Right cardiac atrium (tissue), 5 donors: ENCODE measurements around the gene TRAPPC2L. TPM values are rescaled to one million over a fixed set of nuclear protein-coding genes. Genes with fewer than 3 reads are reported as not detected.
"Not testable (repeated sequence)": the region's sequence is repeated elsewhere in the genome, so short reads cannot be mapped to it uniquely, and the experiment has no call there.

Experiments used
- ATAC-seq, 2 donors: fragments of 200-7000 bp; cut with Tn5 transposase; one replicate each; pipeline versions ENCODE4 v1.8.0 to v1.9.1; 2020; ENCODE audit warnings: moderate library complexity in 2 of 2, mild to moderate bottlenecking in 1 of 2
- DNase-seq, 3 donors: peaks; one replicate each; pipeline ENCODE4 v3.0.0-alpha.2; 2020
- H3K27ac ChIP-seq: one replicate; pipeline ENCODE4 v1.5.1; 2013; ENCODE audit warnings: mild to moderate bottlenecking, low read length, control low read depth, moderate library complexity
- H3K27me3 ChIP-seq: one replicate; pipeline ENCODE4 v1.6.1; 2013; ENCODE audit not compliant: control insufficient read depth, insufficient read depth
- H3K4me1 ChIP-seq: one replicate; pipeline ENCODE4 v1.6.1; 2013; ENCODE audit warnings: low read length; ENCODE audit not compliant: control insufficient read depth, insufficient read depth
- H3K4me3 ChIP-seq: one replicate; pipeline ENCODE4 v1.5.1; 2013; ENCODE audit warnings: low read length, control low read depth
- H3K9me3 ChIP-seq: one replicate; pipeline ENCODE4 v1.6.1; 2013; ENCODE audit warnings: low read length; ENCODE audit not compliant: control insufficient read depth
- WGBS: extraction: QIAGEN DNeasy Blood & Tissue Kit; methylation state at CpG from one replicate; pipeline ENCODE4 v1.1.7; 2013; 5-methylcytosine and 5-hydroxymethylcytosine counted together
- intact Hi-C, 4 donors: fragments of 100-400 bp; cut with DNase I; formaldehyde crosslinking; loops; one replicate each; pipeline versions ENCODE4 v1.11.0 to v1.14.0; 2022 to 2023
- polyA plus RNA-seq: library from polyadenylated mRNA; stranded (reverse); fragments of 200-250 nt; gene quantifications from one replicate; pipeline ENCODE4 v1.2.3, GENCODE V29; 2013
- total RNA-seq, 4 donors: library from RNA; stranded (reverse); fragmentation: NEBNext Ultra II Directional; extraction: Animal tissue kit (Norgen Biotek cat#: 25700); gene quantifications; one replicate each; pipeline ENCODE4 v1.2.1, GENCODE V29; 2021
- donor health status: healthy with polysubstance abuse.
- donor health status: DM: no; HTN: yes; CAD: no.
- donor health status: DM: no; HTN: no; CAD: no.
- donor health status: DM: no; HTN: yes; CAD: no; lungs with severe emphysema.
- donor health status: DM: yes; HTN: yes; CAD: no.

The TRAPPC2L gene
- total and polyA plus RNA-seq, 5 donors, result 43.7 to 61.5 (median 49.6) TPM

- Histone ChIP-seq H3K4me3 (no peak overlapping the region), H3K27me3 (no peaks in the 10 kb centered on the region), H3K4me1 (no peaks in the 10 kb centered on the region), H3K9me3 (no peaks in the 10 kb centered on the region), H3K27ac (no peak overlapping the region)
- 74% methylated on average over 29 of the region's 30 CpGs for WGBS
- ATAC-seq (no peak), DNase-seq (peak; percentile 68 to 88 (median 82))
- intact Hi-C loops, result no loop called here
Measured at GRCh38 chr16:88888461-88889387, 31.8 kb downstream of the TRAPPC2L start.

GRCh38 chr16:88889702-88890352 is 32.9 kb downstream of the TRAPPC2L start:
- not testable (repeated sequence) for H3K4me1 ChIP-seq

DNA sequence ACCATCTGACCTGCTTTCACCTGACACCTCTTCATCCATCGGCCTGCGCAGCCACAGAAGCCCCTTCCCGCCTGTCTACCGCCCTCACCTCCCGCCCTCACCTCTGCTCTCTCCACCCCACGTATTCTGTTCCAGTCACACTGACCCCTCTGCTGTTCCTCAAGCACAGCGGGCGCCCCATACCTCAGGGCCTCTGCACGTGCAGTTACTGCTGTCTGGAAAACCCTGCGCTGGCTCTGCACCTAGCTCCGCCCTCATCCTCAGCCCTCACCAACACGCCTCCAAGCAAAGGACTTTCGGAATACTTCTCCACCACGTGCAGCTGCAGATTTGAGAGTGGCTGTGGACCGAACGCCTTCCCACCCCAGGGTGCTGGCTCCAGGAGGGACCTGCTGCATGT is 34.2 kb downstream of the TRAPPC2L start:
- intact Hi-C loops, result no loop called here
- H3K9me3 ChIP-seq, result no peaks in the 10 kb centered on the region
- no peak for ATAC-seq
- H3K4me1 ChIP-seq, result no peaks in the 10 kb centered on the region
- no peak for DNase-seq
- no peak overlapping the region for H3K4me3 ChIP-seq
- H3K27me3 ChIP-seq, result no peaks in the 10 kb centered on the region
- WGBS, result 86% methylated on average over 16 of the region's 16 CpGs
- H3K27ac ChIP-seq, result no peak overlapping the region

More at GRCh38 chr16:88889702-88890352, 32.9 kb downstream of the TRAPPC2L start:
- ATAC-seq, DNase-seq, H3K9me3 ChIP-seq, H3K27me3 ChIP-seq, H3K4me3 ChIP-seq, H3K27ac ChIP-seq, intact Hi-C loops: not testable (repeated sequence)
- WGBS, result 93% methylated on average over 48 of the region's 48 CpGs

DNA sequence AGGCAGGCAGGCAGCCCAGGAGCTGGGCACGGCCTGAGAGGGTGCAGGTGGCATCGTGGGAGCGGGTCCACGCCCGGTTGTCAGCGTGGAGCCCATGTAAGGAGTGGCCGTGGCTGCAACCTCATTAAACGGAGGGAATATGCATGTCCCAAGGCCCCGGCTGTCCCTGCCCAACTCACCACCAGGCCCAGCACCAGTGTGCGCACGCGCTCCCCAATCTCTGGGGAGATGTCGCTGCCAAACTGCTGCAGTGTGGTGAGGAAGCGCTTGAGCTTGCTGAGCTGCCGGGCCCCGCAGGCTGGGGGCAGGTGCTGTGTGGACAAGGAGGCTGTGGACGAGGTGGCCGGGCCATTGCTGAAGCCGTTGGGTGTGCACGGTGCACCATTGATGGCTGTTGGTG is 35.1 kb downstream of the TRAPPC2L start:
- H3K27me3 ChIP-seq, result no peaks in the 10 kb centered on the region
- 91% methylated on average over 20 of the region's 20 CpGs for WGBS
- ATAC-seq (no peak), DNase-seq (peak in 2 of 3 donors; percentile 74 to 81)
- intact Hi-C loops, result no loop called here
- H3K4me3 ChIP-seq, result no peak overlapping the region
- H3K9me3 ChIP-seq, result no peaks in the 10 kb centered on the region
- H3K4me1 ChIP-seq, result no peaks in the 10 kb centered on the region
- H3K27ac ChIP-seq, result no peak overlapping the region

GRCh38 chr16:88893127-88893968 is 36.4 kb downstream of the TRAPPC2L start:
- intact Hi-C loops, result no loop called here
- Histone ChIP-seq H3K9me3 (no peaks in the 10 kb centered on the region), H3K27ac (no peak overlapping the region), H3K4me1 (no peaks in the 10 kb centered on the region), H3K4me3 (no peak overlapping the region), H3K27me3 (no peaks in the 10 kb centered on the region)
- 91% methylated on average over 19 of the region's 19 CpGs for WGBS
- ATAC-seq (no peak), DNase-seq (no peak)

GRCh38 chr16:88894266-88894665 is 37.3 kb downstream of the TRAPPC2L start:
- H3K4me1 ChIP-seq, intact Hi-C loops, DNase-seq: not testable (repeated sequence)

GRCh38 chr16:88894681-88895300 is 37.9 kb downstream of the TRAPPC2L start:
- no peak overlapping the region for H3K27ac ChIP-seq
- 85% methylated on average over 21 of the region's 21 CpGs for WGBS
- DNase-seq (no peak), ATAC-seq (no peak)
- intact Hi-C loops, result no loop called here
- no peaks in the 10 kb centered on the region for H3K9me3 ChIP-seq
- no peaks in the 10 kb centered on the region for H3K4me1 ChIP-seq
- no peak overlapping the region for H3K4me3 ChIP-seq
- no peaks in the 10 kb centered on the region for H3K27me3 ChIP-seq

More at GRCh38 chr16:88894266-88894665, 37.3 kb downstream of the TRAPPC2L start:
- WGBS, result 98% methylated on average over 4 of the region's 6 CpGs
- not testable (repeated sequence) for H3K9me3 ChIP-seq, H3K27ac ChIP-seq, H3K4me3 ChIP-seq, H3K27me3 ChIP-seq, ATAC-seq

- ATAC-seq (no peak), DNase-seq (no peak)
- WGBS, result 92% methylated on average over 22 of the region's 22 CpGs
- no peaks in the 10 kb centered on the region for H3K4me1 ChIP-seq
- no peaks in the 10 kb centered on the region for H3K9me3 ChIP-seq
- intact Hi-C loops, result no loop called here
- H3K27me3 ChIP-seq, result no peaks in the 10 kb centered on the region
- no peak overlapping the region for H3K4me3 ChIP-seq
- no peak overlapping the region for H3K27ac ChIP-seq
Measured at GRCh38 chr16:88895335-88895734, 38.4 kb downstream of the TRAPPC2L start.

GRCh38 chr16:88896238-88897070 is 39.5 kb downstream of the TRAPPC2L start:
- no peak for ATAC-seq
- no peak for DNase-seq

More at GRCh38 chr16:88896238-88897070, 39.5 kb downstream of the TRAPPC2L start:
- intact Hi-C loops, result no loop called here
- no peaks in the 10 kb centered on the region for H3K9me3 ChIP-seq
- no peak overlapping the region for H3K4me3 ChIP-seq
- no peaks in the 10 kb centered on the region for H3K4me1 ChIP-seq
- WGBS, result 83% methylated on average over 57 of the region's 57 CpGs
- no peaks in the 10 kb centered on the region for H3K27me3 ChIP-seq
- no peak overlapping the region for H3K27ac ChIP-seq
